ENCODE measurements around the gene URM1.
"Not testable (repeated sequence)": the region's sequence is repeated elsewhere in the genome, so short reads cannot be mapped to it uniquely, and the experiment has no call there.

Gene URM1

DNA sequence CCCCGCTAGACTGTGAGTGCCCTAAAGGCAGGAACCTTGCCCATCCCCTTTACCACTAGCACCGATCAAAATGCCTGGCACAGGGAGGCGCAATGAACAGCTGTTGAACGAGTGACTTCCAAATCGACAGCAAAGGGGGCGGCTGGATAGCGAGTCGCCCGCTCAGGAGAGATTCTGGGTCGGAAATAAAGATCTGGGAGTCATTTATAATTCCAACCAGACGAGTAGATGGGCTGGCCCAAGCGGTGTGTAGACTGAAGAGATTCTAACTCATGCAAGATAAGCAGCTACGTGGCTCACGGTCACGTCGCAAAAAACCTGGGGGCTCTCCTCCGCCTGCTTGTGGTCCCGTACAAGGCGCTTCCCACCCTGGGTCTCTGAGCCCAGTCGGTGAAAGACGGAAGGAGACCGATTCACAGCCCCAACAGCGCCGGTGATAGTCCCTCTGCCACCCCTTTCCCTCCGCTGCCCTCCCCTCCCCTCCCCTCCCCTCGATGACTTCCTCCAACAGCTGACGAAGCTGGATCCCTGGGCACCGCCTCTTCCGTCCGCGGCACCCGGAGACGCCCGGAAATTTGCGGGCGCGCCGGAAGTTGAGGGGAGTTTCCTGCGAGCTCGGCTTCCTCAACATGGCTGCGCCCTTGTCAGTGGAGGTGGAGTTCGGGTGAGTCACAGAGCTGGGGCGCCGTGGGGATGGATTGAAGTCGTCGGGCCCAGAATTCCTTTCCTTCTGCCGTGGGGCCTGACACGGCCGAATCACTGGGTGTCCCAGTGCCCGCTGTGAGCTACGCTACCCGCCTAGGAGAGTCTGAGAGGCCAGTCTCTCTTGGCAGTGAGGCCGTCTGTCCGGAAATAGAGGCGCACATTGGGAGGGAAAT is at the start of gene URM1:
TSS of gene URM1 (plus strand) at position 623 of the 878 bp plus-strand sequence. CDS start at position 630, 7 bp downstream.
- DNase-seq = peak; percentile 82

DNA sequence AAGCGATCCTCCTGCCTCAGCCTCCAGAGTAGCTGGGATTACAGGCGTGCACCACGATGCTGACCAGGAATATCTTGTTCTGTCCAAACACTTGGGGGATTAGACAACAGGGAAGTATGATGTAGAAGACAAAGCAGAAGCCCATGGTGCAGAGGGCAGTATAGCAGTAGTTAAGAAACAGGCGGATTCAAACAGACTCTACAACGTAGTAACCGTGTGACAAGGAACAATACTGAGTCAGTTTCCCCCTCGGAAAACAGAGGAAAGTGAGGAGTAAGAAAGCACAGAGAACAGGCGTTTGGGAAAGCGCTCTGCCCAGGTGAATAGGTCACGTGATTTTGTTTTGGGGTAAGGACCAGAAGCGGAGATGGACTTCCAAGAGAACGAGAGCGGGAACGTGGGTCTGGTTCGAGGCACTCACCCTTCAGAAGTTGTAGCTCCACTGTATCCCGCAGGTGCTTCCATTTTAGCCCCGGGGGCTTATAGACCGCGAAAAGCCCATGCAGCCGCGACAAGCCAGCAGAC is 49.2 kb upstream of the URM1 start:
- no peak for DNase-seq

- peak; percentile 80 for DNase-seq
These were observed 48.6 kb upstream of the URM1 start, which contains the start of the genes COQ4 and TRUB2 for GRCh38 chr9:128322404-128323211. TSS of gene COQ4 (plus strand) at chr9:128322839. CDS start at chr9:128322859, 20 bp downstream. TSS of gene TRUB2 (minus strand) at chr9:128322447. CDS start at chr9:128322408, 39 bp downstream.

DNA sequence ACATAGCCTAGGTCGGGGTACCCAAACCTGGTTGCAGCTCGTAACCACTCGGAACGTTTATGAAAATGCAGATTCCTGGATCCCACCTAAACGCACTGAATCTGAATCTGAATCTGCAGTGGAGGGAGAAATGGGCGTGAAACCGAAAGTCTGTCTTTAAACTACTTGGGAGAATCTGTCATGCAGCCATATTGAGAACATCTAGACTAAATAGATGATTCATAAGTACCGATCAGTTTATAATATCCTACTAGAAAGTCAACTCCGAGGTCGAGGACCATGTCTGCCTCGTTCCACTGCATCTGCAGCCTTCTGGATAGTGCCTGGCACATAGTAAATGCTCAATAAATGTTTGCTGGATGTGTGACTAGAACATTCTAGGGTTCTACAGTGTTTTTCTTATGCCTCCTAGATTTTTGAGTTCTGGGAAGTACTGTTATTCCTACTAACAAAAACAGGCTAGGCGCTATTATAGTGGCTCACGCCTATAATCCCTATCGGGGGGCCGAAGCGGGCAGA is 47.9 kb upstream of the URM1 start:
- no peak for DNase-seq

DNA sequence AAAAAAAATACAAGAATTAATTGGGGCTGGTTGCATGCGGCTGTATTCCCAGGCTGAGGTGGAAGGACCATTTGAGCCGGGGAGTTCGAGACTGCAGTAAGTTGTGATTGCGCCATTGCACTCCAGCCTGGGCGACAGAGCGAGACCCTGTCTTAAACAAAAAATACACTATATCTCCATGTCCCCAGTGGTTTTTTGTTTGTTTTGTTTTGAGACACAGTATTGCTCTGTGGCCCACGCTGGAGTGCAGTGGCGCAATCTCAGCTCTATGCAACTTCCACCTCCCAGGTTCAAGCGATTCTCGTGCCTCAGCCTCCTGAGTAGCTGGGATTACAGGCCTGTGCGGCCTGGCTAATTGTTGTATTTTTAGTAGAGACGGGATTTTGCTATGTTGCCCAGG is 47.4 kb upstream of the URM1 start:
- peak; percentile 2 for DNase-seq

DNA sequence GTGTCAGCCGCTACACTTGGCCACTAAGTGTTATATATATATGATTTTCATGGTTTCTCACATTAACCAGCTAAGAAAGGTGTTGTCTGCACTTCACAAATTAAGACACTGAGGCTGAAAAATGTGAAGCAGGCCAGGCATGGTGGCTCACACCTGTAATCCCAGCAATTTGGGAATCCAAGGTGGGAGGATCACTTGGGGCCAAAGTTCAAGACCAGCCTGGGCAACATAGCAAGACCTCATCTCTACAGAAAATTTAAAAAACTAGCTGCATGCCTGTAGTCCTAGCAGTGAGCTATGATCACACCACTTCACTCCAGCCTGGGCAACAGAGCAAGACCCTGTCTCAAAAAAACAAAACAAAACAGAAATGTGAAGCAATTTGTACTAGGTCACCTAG is 46.8 kb upstream of the URM1 start:
- no peak for DNase-seq

DNA sequence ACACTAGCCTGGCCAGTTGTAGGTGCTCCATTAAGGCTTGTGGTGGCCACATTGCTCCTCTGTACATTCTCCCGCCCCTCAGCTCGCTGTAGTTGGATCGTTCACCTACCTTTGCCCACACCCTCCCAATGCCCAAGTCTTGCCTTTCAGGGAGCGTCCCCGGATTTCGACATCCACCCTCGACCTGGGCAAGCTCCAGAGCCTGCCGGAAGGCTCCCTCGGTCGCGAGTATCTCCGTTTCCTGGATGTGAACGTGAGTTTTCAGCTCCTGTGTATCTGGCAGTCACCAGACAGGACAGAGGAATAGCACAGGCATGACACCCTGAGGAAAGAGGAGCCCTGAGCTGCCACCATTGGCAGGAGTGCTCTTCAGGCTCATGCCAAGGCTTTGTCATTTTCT is 45.5 kb upstream of the URM1 start:
- no peak for DNase-seq

GRCh38 chr9:128333451-128333869 is 37.7 kb upstream of the URM1 start:
- DNase-seq = no peak

- DNase-seq = no peak
These were observed 36.0 kb upstream of the URM1 start for GRCh38 chr9:128335161-128335560.

GRCh38 chr9:128335914-128336313 is 35.3 kb upstream of the URM1 start:
- no peak for DNase-seq

GRCh38 chr9:128337936-128338335 is 33.2 kb upstream of the URM1 start:
- DNase-seq = no peak

DNA sequence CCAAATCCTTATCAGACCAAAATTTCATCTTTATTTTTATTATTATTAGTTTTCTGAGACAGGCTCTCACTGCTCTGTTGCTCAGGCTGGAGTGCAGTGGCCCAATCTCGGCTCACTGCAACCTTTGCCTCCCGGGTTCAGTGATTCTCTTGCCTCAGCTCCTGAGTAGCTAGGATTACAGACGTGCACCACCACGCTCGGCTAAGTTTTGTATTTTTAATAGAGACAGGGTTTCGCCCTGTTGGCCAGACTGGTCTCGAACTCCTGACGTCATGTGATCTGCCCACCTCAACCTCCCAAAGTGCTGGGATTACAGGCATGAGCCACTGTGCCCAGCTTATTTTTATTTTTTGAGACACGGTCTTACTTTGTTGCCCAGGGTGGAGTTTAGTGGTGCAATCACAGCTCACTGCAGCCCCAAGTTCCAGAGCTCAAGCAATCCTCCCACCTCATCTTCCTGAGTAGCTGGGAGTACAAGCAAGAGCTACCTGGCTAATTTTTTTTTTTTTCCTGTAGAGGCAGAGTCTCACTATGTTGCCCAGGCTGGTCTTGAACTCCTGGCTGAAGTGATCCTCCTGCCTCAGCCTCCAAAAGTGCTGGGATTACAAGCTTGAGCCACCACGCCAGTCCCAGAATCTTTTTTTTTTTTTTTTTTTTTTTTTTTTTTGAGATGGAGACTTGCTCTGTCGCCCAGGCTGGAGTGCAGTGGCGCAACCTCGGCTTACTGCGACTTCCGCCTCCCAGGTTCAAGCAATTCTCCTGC is 32.1 kb upstream of the URM1 start:
- not testable (repeated sequence) for DNase-seq

GRCh38 chr9:128339761-128340690 is 31.1 kb upstream of the URM1 start, which contains the start of gene SLC27A4:
TSS of gene SLC27A4 (plus strand) at chr9:128340527. CDS start at chr9:128343133, 2,606 bp downstream.
- DNase-seq = peak; percentile 38

- DNase-seq = no peak
These were observed 30.3 kb upstream of the URM1 start for GRCh38 chr9:128340691-128341434.

- peak; percentile 27 for DNase-seq
These were observed 29.7 kb upstream of the URM1 start for GRCh38 chr9:128341435-128341849.

- no peak for DNase-seq
These were observed 28.0 kb upstream of the URM1 start for GRCh38 chr9:128342971-128343680.

- no peak for DNase-seq
These were observed 27.3 kb upstream of the URM1 start for GRCh38 chr9:128343855-128344254.

DNA sequence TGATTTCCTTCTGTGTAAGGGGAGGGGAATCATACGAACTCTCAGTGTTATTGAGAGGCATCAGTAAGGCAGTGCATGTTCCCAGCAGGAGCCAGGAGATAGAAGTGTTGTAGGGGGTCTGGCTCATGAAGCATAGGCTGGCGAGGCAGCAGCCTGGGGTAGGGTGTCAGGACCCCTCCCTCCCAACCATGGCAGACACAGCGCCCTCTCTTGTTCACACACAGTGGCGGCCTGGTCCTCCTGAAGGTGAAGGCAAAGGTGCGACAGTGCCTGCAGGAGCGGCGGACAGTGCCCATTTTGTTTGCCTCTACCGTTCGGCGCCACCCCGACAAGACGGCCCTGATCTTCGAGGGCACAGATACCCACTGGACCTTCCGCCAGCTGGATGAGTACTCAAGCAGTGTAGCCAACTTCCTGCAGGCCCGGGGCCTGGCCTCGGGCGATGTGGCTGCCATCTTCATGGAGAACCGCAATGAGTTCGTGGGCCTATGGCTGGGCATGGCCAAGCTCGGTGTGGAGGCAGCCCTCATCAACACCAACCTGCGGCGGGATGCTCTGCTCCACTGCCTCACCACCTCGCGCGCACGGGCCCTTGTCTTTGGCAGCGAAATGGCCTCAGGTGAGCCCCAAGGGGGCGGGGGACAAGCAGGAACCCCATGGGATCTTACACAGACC is 26.1 kb upstream of the URM1 start:
- DNase-seq = no peak

DNA sequence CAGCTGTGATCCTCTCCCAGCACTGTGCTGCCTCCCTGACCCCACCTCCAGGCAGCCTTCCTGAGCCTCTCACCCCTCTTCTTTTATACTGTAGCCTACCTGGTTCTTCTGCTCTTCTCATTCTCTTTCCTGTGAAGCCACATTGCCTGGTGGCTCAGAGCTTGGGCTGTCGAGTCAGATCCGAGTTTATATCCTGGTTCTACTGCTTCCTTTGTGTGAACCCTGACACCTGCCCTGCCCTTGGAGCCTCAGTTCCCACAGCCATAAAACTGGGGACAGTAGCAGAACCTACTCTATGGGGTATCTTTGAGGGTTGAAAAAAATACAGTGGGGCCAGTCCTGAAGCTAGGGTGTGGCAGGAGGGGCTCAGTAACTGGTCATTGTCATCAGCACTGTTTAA is 22.0 kb upstream of the URM1 start:
- no peak for DNase-seq

Measured in GF-D8 (cell line).